A673 (cell line): ENCODE measurements around the gene PIGQ. TPM values are rescaled to one million over a fixed set of nuclear protein-coding genes. Genes with fewer than 3 reads are reported as not detected.

Experiments
- BruUV-seq: library from RNA; stranded (reverse); fragments of 400-500 nt; replicated peaks from 2 replicates; lab custom pipeline; 2021; lab: Mats Ljungman, UMichigan
- CTCF ChIA-PET: fragments of 300-600 bp; sonication (Branson Sonifier 250); formaldehyde crosslinking; loops from one replicate; lab custom pipeline; 2022; ENCODE audit warnings: antibody characterized with exemption; lab: Charles Lee
- POLR2A ChIA-PET: fragments of 300-600 bp; sonication (Branson Sonifier 250); formaldehyde crosslinking; loops from one replicate; lab custom pipeline; 2022; ENCODE audit warnings: antibody characterized with exemption; ENCODE audit not compliant: low non-redundant PET; lab: Charles Lee
- DNase-seq: peaks from one replicate; pipeline ENCODE4 v3.0.0-alpha.2; 2015; ENCODE audit warnings: low spot score
- H3K27ac ChIP-seq: fragments of 200-600 bp; sonication (generic); 2 replicates; pipeline ENCODE4 v1.5.1; 2016; ENCODE audit warnings: mixed run types, low read depth, mild to moderate bottlenecking, mixed read lengths, antibody characterized with exemption, low read length; ENCODE audit not compliant: poor library complexity, severe bottlenecking
- H3K27me3 ChIP-seq: fragments of 200-600 bp; sonication (generic); replicated peaks from 2 replicates; pipeline ENCODE4 v1.6.1; 2017; ENCODE audit warnings: mixed run types, low read depth, mild to moderate bottlenecking, mixed read lengths, antibody characterized with exemption, low read length; ENCODE audit not compliant: insufficient read depth, poor library complexity
- H3K36me3 ChIP-seq: fragments of 200-600 bp; sonication (generic); 2 replicates; pipeline ENCODE4 v1.6.1; 2016; ENCODE audit warnings: mixed run types, mild to moderate bottlenecking, mixed read lengths, antibody characterized with exemption, low read length; ENCODE audit not compliant: insufficient read depth, poor library complexity, severe bottlenecking
- H3K4me1 ChIP-seq: fragments of 200-600 bp; sonication (generic); 2 replicates; pipeline ENCODE4 v1.6.1; 2017; ENCODE audit warnings: mixed run types, mild to moderate bottlenecking, mixed read lengths, antibody characterized with exemption, low read length; ENCODE audit not compliant: insufficient read depth, poor library complexity, severe bottlenecking
- H3K4me3 ChIP-seq: fragments of 200-600 bp; sonication (generic); 2 replicates; pipeline ENCODE4 v1.5.1; 2016; ENCODE audit warnings: low read depth, mixed run types, mild to moderate bottlenecking, mixed read lengths, low read length; ENCODE audit not compliant: poor library complexity, severe bottlenecking
- H3K9me3 ChIP-seq: fragments of 200-600 bp; sonication (generic); 2 replicates; pipeline ENCODE4 v1.6.1; 2016; ENCODE audit warnings: mixed run types, low read depth, mild to moderate bottlenecking, mixed read lengths, antibody characterized with exemption, low read length; ENCODE audit not compliant: poor library complexity, severe bottlenecking
- CTCF ChIP-seq: fragments of 300-800, 200-600 bp; sonication (generic); conservative IDR thresholded peaks from 2 replicates; pipeline ENCODE4 v1.5.1; 2017; ENCODE audit warnings: low read depth, mild to moderate bottlenecking, antibody characterized with exemption, low read length, moderate library complexity, mixed read lengths
- EZH2 ChIP-seq: fragments of 200-600 bp; sonication (generic); IDR thresholded peaks from 2 replicates; pipeline ENCODE4 v1.6.1; 2017; ENCODE audit warnings: borderline replicate concordance, low read depth, mild to moderate bottlenecking, mixed read lengths, antibody characterized with exemption, low read length; ENCODE audit not compliant: poor library complexity, severe bottlenecking
- intact Hi-C: fragments of 100-400 bp; cut with micrococcal nuclease; formaldehyde crosslinking; loops from one replicate; pipeline ENCODE4 v1.10.0; 2022; ENCODE audit not compliant: unreplicated experiment
- total RNA-seq: library from RNA; stranded (reverse); gene quantifications from 2 replicates; pipeline ENCODE4 v1.2.3, GENCODE V29; 2021

PIGQ gene
- total RNA-seq, 1 experiment from 2014 or later: 59.4 TPM

- H3K4me3 ChIP-seq: no peak overlapping the region
- DNase-seq: no peak
- H3K27ac ChIP-seq: no peak overlapping the region
- no peaks in the 10 kb centered on the region for H3K9me3 ChIP-seq
- no peak for TF ChIP-seq EZH2
- no peak for TF ChIP-seq CTCF
- no TSS peak for BruUV-seq
- no peaks in the 10 kb centered on the region for H3K27me3 ChIP-seq
- intact Hi-C loops: no loop called here
- CTCF ChIA-PET: interaction anchor here (0.7 kb wide), 1 partner anchor 17 kb away, joined by 3 read pairs; no protein-coding TSS in a partner anchor
- POLR2A ChIA-PET: interaction anchor here (0.8 kb wide), 1 partner anchor 235 kb away, joined by 3 read pairs; no protein-coding TSS in a partner anchor
- no peaks in the 10 kb centered on the region for H3K4me1 ChIP-seq
- H3K36me3 ChIP-seq: peaks cover 5% of the 10 kb centered on the region
Measured at GRCh38 chr16:598823-599739, 29.3 kb downstream of the PIGQ start.

- Histone ChIP-seq H3K36me3 (peaks cover 4% of the 10 kb centered on the region), H3K9me3 (no peaks in the 10 kb centered on the region), H3K27ac (no peak overlapping the region), H3K4me1 (no peaks in the 10 kb centered on the region), H3K4me3 (no peak overlapping the region), H3K27me3 (no peaks in the 10 kb centered on the region)
- POLR2A ChIA-PET: interaction anchor here (0.7 kb wide), 1 partner anchor 1425 kb away, joined by 4 read pairs; no protein-coding TSS in a partner anchor
- peak; percentile 41 for TF ChIP-seq CTCF
- no peak for TF ChIP-seq EZH2
- intact Hi-C loops: no loop called here
- DNase-seq: no peak
- CTCF ChIA-PET: no interaction called here
- BruUV-seq: no TSS peak
Measured at GRCh38 chr16:600781-601180, 31.0 kb downstream of the PIGQ start.

GRCh38 chr16:603933-604332, 34.2 kb downstream of the PIGQ start:
- Histone ChIP-seq H3K4me1 (no peaks in the 10 kb centered on the region), H3K27ac (no peak overlapping the region), H3K9me3 (no peaks in the 10 kb centered on the region), H3K27me3 (no peaks in the 10 kb centered on the region), H3K4me3 (no peak overlapping the region), H3K36me3 (no peaks in the 10 kb centered on the region)
- POLR2A ChIA-PET: no interaction called here
- no TSS peak for BruUV-seq
- CTCF ChIA-PET: no interaction called here
- DNase-seq: no peak
- TF ChIP-seq EZH2 (no peak), CTCF (no peak)
- intact Hi-C loops: no loop called here
